Bronchial epithelial cell (primary cell): ENCODE measurements around the gene OCSTAMP. TPM values are rescaled to one million over a fixed set of nuclear protein-coding genes. Genes with fewer than 3 reads are reported as not detected.

Experiments
- DNase-seq: peaks from one replicate; pipeline ENCODE4 v3.0.0-alpha.2; 2010; ENCODE audit warnings: low read depth
- FAIRE-seq: peaks from 2 replicates; lab custom pipeline; 2011; peaks lifted over from hg19 to GRCh38; lab: Jason Lieb, UNC
- H3K27me3 ChIP-seq: 2 replicates; pipeline ENCODE4 v1.5.1; 2011; ENCODE audit warnings: low read length; ENCODE audit not compliant: control insufficient read depth, insufficient read depth
- H3K36me3 ChIP-seq: 2 replicates; pipeline ENCODE4 v1.5.1; 2011; ENCODE audit warnings: low read length; ENCODE audit not compliant: control insufficient read depth, insufficient read depth
- H3K4me3 ChIP-seq: 2 replicates; pipeline ENCODE4 v1.5.1; 2011; ENCODE audit warnings: mild to moderate bottlenecking, low read depth, low read length, control low read depth
- CTCF ChIP-seq: IDR thresholded peaks from 2 replicates; pipeline ENCODE4 v1.5.1; 2011; ENCODE audit warnings: mild to moderate bottlenecking, moderate library complexity, low read length, control low read depth, inconsistent platforms; ENCODE audit not compliant: insufficient read depth, severe bottlenecking
- total RNA-seq: library from RNA; depleted of rRNA; stranded (reverse); fragments of >200 nt; gene quantifications from 2 replicates; pipeline ENCODE4 v1.2.1, GENCODE V29; 2014

Gene OCSTAMP
- total RNA-seq, 1 donor from 2014 or later, result not detected

DNA sequence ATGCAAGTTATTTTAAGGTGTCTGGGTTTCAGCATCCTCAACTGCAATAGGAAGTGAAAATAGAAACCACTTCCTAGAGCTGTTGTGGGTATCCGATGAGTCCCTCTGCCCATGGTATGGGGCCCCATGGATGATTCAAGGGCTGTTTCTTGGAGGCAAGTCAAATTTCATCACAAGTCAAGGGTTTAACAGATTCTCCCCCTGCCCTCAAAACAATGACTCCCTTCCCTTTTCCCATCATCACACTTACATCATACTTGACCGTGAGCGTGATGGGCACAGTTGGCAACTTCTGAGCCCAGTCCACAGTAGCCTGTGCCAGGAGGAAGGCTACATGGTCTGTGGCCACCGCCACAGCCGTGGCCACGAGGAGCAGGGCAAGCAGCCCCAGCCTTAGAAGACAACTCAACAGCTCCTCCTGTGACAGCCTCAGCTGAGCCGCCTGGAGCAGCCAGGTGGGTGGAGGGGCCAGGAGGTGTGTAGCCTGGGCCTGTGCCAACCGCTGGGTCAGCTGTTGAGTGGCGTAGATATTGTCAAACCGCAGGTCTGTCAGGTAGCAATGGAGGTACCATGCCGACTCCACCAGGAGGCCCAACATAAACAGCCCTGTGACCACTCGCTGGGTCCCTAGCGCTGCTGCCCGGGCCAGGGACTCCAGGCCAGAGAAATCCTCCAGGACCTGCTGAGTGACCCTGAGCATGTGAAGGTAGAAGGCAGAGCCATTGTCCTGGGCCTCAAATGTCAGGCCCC, 5.2 kb downstream of the OCSTAMP start:
- peaks cover 3% of the 10 kb centered on the region for H3K27me3 ChIP-seq
- no peak overlapping the region for H3K4me3 ChIP-seq
- no peak for TF ChIP-seq CTCF
- FAIRE-seq, result no peak
- peak; percentile 5 for DNase-seq
- no peaks in the 10 kb centered on the region for H3K36me3 ChIP-seq

GRCh38 chr20:46544576-46544975, 5.9 kb downstream of the OCSTAMP start:
- Histone ChIP-seq H3K27me3 (peaks cover 2% of the 10 kb centered on the region), H3K36me3 (no peaks in the 10 kb centered on the region), H3K4me3 (no peak overlapping the region)
- no peak for TF ChIP-seq CTCF
- DNase-seq (peak; percentile 4), FAIRE-seq (no peak)

GRCh38 chr20:46543959-46544358, 6.5 kb downstream of the OCSTAMP start:
- no peak for FAIRE-seq
- peaks cover 2% of the 10 kb centered on the region for H3K27me3 ChIP-seq

DNA sequence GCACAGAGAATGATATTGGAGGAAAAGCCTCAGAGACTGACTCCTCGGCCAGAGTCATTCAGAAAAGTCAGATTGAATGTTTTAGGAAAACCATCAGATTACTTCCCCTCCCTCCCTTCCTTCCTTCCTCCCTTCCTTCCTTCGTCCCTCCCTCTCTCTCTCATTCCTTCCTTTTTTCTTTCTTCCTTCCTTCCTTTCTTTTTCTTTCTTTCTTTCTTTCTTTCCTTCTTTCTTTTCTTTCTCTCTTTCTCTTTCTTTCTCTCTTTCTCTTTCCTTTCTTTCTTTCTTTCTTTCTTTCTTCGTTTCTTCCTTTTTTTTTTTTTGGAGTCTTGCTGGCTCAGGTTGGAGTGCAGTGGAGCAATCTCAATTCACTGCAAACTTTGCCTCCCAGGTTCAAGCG, 7.4 kb downstream of the OCSTAMP start:
- no peak for TF ChIP-seq CTCF
- no peak for DNase-seq
- H3K36me3 ChIP-seq, result no peaks in the 10 kb centered on the region
- H3K27me3 ChIP-seq, result peaks cover 2% of the 10 kb centered on the region
- no peak for FAIRE-seq
- H3K4me3 ChIP-seq, result no peak overlapping the region

More at GRCh38 chr20:46543959-46544358, 6.5 kb downstream of the OCSTAMP start:
- DNase-seq, result no peak
- TF ChIP-seq CTCF, result no peak
- no peaks in the 10 kb centered on the region for H3K36me3 ChIP-seq
- H3K4me3 ChIP-seq, result no peak overlapping the region

DNA sequence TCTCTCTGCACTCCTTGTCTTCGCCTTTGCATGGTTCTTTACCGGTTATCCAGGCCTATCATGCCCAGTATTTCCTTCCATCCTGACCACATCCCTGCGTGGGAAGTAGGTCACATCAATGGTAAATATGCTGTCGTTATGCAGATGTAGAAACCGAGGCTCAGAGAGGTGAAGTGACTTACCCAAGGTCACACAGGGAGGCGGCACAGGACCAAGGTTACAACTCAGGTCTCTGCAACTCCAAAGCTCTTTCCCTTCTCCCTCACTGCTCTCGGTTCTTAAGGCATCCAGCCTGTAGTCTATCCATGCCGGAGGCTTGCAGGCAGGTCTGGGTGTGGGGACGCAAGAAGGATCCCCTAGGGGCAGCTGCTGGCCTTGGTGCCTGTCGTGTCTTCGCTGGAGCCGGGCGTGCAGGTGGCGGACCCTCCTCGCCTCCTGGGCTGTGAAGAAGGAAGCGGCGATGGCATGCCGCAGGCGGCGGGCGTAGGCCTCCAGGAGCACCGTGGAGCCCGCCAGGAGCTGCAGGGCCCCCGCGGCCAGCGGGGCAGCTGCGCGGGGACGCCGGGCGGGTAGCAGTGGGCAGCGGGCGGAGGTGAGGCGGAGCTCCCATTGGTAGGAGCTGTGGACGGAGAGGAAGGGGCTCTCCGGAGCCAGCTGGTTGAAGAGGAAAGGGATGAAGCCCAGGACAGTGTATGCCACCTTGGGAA, 9.1 kb downstream of the OCSTAMP start:
- DNase-seq, result no peak
- no peak for FAIRE-seq
- peaks cover 2% of the 10 kb centered on the region for H3K27me3 ChIP-seq
- H3K36me3 ChIP-seq, result no peaks in the 10 kb centered on the region
- no peak for TF ChIP-seq CTCF
- H3K4me3 ChIP-seq, result no peak overlapping the region
